GM13976 (cell line): Measurements from ENCODE around the gene WNT9A.
"Not testable (repeated sequence)": the region's sequence is repeated elsewhere in the genome, so short reads cannot be mapped to it uniquely, and the experiment has no call there.

Experiments used
- DNase-seq: peaks from one replicate; pipeline ENCODE4 v3.0.0; 2012; ENCODE audit warnings: low spot score
- in situ Hi-C: fragments of 300-500 bp; cut with MboI; formaldehyde crosslinking; loops from one replicate; pipeline ENCODE4 v1.12.0; 2022; ENCODE audit warnings: low sequenced_read_pairs, mixed read lengths, inconsistent platforms; ENCODE audit not compliant: unreplicated experiment
- TF ChIP-seq, protein P1 (sequence below): IDR thresholded peaks from 2 replicates; pipeline ENCODE4 v1.5.1; 2012; ENCODE audit warnings: borderline replicate concordance, mild to moderate bottlenecking; ENCODE audit not compliant: insufficient read depth; ENCODE audit errors: extremely low read depth, missing control alignments, control extremely low read depth

WNT9A gene

DNA sequence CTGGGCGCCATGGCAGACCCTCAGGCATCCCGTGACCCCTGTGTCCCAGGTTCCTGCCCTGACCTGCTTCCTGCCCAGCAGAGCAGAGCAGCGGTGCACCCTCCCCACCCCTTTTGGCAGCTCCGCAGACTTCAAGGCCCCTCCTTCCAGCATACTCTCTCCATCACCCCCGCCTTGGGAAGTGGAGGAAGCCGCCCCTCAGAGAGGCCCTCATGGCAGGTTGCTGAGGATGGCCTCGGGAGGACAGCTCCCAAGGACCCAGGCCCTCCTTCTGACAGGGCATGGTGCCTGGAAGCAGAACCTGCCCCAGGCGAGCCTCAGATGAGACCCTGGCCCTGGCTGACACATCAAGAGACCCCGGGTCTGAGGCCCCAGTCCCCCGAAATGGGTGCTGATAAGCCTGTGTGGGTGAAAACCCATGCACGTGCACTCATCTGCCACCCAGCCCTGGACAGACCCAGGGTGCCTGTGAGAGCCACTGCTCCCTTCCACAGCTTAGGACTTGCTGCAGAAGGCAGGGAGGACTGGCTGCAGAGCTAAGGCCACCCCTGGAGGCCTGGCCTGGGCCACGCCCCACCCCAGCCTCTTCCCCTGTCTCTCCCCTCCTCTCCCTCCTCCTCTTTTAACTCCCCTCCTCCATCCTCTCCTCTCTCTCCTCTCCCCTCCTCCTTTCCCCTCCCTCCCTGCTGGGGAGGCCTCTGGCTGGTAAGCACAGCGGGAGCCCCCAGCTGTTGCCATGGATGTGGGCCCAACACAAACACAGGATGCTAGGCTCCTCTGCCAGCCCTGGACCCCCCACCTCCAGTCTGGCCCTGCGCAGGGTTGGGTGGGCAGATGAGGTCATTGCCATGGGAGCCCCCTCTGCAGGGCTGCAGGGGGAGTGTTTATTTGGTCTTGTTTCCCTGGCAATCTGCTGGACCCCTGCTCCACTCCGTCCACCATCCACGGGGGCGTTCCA, 33.7 kb downstream of the WNT9A start:
- no peak for DNase-seq
- in situ Hi-C loops = no loop called here
- TF ChIP-seq, protein P1, sequence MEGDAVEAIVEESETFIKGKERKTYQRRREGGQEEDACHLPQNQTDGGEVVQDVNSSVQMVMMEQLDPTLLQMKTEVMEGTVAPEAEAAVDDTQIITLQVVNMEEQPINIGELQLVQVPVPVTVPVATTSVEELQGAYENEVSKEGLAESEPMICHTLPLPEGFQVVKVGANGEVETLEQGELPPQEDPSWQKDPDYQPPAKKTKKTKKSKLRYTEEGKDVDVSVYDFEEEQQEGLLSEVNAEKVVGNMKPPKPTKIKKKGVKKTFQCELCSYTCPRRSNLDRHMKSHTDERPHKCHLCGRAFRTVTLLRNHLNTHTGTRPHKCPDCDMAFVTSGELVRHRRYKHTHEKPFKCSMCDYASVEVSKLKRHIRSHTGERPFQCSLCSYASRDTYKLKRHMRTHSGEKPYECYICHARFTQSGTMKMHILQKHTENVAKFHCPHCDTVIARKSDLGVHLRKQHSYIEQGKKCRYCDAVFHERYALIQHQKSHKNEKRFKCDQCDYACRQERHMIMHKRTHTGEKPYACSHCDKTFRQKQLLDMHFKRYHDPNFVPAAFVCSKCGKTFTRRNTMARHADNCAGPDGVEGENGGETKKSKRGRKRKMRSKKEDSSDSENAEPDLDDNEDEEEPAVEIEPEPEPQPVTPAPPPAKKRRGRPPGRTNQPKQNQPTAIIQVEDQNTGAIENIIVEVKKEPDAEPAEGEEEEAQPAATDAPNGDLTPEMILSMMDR = no peak

DNA sequence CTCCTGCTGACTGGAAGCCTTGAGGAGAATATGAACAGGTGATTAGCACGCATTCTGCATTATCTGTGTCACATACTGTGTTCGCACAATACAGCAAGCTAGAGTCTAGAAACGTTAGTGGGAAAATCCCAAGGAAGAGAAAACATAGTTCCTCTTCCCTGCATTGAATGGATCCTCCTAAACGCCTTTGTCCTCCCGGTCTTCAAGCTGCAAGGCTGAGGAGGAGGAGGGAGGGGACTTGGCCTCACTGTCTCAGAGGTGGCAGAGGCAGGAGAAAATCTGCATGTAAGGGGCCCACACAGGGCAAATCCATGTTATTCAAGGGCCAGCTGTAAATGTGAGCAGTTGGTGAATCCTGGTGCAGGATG, 34.4 kb downstream of the WNT9A start:
- no peak for DNase-seq
- in situ Hi-C loops = no loop called here
- TF ChIP-seq, protein P1 = no peak

GRCh38 chr1:227912866-227913265, 34.9 kb downstream of the WNT9A start:
- TF ChIP-seq, protein P1 = no peak
- DNase-seq = no peak
- in situ Hi-C loops = no loop called here

GRCh38 chr1:227911376-227911775, 36.4 kb downstream of the WNT9A start:
- TF ChIP-seq, protein P1 = no peak
- no peak for DNase-seq
- in situ Hi-C loops = no loop called here

DNA sequence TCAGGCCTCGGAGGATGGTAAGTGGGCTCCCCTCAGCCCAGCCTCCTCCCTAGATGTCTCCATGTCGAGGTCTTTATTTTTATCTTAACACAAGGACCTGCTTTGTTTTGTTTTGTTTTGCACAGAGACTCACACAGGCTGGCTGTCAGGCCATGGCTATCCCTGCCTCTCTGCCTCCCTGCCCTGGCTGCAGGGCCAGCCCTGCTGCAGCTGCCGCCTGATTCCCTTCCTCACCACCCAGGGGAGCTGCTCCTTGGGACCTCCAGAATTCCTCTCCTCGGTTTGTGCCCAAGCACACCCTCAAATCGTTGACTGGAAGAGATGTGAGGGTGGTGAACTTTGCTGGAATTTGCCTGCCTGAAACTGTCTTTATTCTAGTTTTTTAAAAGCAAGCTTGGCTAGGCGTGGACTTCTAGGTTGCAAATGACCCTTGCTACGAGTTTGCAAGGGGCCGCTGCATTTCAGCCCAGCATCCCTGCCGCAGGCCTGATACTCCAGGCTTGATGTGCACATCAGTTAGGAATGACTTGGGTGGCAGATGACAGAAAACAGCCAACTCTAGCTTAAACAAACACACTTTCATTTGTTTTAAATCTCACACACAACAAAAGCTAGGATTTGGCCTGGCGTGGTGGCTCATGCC, 37.1 kb downstream of the WNT9A start:
- DNase-seq = no peak
- TF ChIP-seq, protein P1 = no peak
- in situ Hi-C loops = no loop called here

- in situ Hi-C loops, DNase-seq: not testable (repeated sequence)
Observed at GRCh38 chr1:227909923-227910328, 37.8 kb downstream of the WNT9A start.

DNA sequence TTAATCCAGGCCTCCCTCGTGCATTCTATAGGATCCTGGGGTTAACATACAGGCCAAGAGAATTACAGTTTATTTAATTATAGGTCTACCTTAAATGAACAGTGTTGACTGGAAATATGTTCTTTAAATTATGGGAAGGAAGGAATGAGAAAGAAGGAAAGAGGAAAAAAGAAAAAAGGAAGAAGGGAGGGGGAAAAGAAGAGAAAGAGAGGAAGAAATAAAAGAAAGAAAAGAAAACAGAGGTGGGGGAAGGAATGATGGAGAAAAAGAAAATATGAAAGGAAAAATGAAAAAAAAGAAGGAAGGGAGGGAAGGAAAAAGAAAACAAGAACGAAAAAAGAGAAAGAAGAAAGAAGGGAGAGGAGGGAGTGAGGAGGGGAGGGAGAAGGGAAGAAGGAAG, 38.5 kb downstream of the WNT9A start:
- no peak for DNase-seq
- in situ Hi-C loops = no loop called here
- TF ChIP-seq, protein P1 = no peak
